HS-5 (cell line): ENCODE results near the gene CCDC87.
A peak's percentile ranks its signal among the peaks of the same experiment; 100 is the strongest.
"Not testable (repeated sequence)": the region's sequence is repeated elsewhere in the genome, so short reads cannot be mapped to it uniquely, and the experiment has no call there.

Source experiments
- DNase-seq: peaks from one replicate; pipeline ENCODE4 v3.0.0-alpha.2; 2012; ENCODE audit warnings: low read depth

Gene CCDC87, protein sequence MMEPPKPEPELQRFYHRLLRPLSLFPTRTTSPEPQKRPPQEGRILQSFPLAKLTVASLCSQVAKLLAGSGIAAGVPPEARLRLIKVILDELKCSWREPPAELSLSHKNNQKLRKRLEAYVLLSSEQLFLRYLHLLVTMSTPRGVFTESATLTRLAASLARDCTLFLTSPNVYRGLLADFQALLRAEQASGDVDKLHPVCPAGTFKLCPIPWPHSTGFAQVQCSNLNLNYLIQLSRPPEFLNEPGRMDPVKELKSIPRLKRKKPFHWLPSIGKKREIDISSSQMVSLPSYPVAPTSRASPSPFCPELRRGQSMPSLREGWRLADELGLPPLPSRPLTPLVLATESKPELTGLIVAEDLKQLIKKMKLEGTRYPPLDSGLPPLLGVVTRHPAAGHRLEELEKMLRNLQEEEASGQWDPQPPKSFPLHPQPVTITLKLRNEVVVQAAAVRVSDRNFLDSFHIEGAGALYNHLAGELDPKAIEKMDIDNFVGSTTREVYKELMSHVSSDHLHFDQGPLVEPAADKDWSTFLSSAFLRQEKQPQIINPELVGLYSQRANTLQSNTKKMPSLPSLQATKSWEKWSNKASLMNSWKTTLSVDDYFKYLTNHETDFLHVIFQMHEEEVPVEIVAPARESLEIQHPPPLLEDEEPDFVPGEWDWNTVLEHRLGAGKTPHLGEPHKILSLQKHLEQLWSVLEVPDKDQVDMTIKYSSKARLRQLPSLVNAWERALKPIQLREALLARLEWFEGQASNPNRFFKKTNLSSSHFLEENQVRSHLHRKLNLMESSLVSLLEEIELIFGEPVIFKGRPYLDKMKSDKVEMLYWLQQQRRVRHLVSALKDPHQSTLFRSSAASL

DNA sequence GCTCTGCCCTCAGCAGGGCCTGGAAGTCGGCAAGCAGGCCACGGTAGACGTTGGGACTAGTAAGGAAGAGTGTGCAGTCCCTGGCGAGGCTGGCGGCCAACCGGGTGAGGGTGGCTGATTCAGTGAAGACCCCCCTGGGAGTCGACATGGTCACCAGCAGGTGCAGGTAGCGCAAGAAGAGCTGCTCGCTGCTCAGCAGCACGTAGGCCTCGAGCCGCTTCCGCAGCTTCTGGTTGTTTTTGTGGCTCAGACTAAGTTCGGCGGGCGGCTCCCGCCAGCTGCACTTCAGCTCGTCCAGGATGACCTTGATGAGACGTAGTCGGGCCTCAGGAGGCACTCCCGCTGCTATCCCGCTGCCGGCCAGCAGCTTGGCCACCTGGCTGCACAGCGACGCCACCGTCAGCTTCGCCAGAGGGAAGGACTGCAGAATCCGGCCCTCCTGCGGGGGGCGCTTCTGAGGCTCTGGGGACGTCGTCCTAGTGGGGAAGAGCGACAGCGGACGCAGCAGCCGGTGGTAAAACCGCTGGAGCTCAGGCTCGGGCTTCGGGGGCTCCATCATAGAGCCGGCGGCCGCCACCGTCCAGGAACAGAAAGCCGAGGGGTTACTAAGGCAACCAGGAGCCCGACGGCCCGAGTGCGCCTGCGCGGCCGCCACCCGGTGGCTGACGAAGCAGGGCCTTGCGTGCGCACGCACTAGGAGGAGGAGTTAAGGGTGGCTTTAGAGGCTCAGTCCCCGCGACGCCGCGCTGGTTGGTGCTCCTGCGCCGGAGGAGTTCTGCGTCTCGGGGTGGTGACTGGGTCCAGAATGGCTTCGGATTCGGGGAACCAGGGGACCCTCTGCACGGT lies at the start of gene CCDC87, which contains the start of gene CCS:
Gene CCDC87, minus strand, starts transcription at position 607 of the 846 bp plus-strand sequence. Its CDS starts 48 bp downstream, at position 559.
Gene CCS, plus strand, starts transcription at position 729 of the 846 bp plus-strand sequence. Its CDS starts 77 bp downstream, at position 806.
- DNase-seq, result peak; percentile 67

DNA sequence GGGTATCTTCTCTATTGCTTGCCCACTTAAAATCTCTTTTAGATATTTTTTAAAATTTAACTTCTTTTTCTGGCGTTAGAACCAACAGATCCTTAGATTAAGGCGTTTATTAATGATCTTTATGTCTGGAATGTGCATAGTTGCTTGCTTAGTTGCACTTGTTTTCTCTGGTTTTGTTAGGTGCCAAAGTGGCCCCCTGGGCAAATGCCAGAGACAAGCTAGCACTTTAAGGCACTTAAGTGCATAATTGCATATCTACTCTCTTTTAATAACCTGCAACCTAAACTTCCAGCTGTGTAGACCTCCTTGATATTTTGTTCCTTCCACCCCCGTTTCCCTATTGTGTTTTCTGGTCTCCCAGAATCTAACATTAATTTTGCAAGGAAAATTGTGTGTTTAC lies 49.0 kb upstream of the CCDC87 start:
- DNase-seq, result no peak

DNA sequence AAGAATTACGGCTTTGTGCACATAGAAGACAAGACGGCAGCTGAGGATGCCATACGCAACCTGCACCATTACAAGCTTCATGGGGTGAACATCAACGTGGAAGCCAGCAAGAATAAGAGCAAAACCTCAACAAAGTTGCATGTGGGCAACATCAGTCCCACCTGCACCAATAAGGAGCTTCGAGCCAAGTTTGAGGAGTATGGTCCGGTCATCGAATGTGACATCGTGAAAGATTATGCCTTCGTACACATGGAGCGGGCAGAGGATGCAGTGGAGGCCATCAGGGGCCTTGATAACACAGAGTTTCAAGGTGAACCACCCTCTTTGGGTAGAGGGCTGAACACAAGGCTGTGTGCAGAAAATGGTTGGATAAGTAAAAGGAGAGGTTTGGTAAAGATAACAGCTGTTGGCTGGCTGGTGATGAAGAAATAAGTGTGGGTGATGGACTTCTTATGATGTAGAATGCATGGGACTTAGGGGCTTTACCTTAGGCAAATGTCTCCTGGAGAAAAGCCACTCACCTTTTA lies 47.0 kb upstream of the CCDC87 start:
- not testable (repeated sequence) for DNase-seq

DNA sequence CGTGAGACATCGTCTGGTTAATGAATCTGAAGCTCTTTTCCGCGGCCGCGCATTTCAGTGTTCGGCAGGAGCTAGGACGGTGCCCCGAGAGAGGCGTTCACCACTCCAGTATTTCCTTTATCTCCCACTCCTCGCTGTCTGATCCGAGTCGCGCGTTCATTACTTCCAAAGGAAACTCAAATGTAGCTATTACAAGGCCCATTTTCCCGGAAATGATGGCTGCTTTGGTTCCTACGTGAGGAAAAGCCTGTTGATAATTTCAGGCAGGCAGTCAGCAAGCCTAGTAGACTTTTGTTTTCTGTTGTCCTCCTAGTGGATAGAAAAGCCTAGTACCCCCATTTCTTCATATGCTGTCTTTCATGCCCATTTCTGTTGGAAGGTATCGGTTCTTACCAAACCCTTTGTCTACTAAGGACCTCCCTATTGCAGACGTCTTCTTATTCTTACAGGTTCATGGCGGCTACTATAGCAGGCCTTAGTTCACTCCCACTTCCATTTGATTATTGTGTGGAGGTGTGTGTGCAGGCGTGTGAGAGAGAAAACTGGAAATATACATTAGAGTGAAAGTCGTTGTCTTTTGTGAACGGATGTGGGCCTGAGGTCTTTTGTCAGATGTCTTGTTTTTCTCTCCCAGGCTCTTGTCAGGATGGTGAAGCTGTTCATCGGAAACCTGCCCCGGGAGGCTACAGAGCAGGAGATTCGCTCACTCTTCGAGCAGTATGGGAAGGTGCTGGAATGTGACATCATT lies 46.4 kb upstream of the CCDC87 start:
- DNase-seq, result no peak

DNA sequence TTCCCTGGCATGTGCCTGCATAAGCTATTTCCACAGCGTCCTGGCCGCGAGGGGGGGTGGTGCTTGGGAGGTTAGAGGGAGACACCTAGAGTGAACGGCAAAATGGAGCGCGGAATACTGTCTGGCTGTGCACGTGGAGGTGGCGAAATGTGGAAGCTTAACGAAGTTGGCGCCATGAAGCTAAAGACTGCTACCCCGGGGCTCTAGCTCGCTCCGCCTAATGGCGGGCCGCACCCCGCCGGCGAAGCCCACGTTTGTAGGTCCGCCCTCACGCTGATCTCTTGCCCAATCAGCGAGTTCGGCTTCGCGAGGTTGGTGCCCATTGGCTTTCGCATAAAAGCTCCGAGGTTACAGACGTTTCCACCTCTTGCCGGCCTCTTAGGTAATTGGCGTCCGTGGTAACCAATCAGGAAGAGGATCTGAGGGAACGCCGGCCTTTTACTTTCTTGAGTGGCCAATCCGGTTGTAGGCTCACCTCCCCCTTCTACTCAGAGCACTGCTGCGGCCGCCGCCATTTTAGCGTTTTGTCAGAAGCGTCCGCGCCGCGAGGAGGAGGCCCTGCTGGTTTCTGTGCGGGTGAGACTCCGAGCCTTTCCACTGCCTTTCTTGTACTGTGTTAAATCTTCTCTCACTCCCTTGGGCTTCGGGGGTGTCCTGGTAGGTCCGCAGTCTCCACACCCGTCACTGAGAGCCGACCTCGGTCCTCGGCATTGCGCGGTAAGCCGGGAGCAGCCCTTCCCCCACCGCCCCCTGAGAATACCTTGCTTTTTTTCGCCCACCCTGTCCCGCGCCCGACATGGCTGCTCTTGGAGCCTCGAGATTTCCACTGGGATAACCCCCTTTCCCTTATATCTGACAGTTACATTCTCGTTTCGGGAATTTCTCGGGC lies 45.6 kb upstream of the CCDC87 start, which contains the start of gene RBM4:
Gene RBM4, plus strand, starts transcription at position 527 of the 889 bp plus-strand sequence. CDS start 1,009 bp downstream, outside the sequence.
- peak; percentile 99 for DNase-seq

DNA sequence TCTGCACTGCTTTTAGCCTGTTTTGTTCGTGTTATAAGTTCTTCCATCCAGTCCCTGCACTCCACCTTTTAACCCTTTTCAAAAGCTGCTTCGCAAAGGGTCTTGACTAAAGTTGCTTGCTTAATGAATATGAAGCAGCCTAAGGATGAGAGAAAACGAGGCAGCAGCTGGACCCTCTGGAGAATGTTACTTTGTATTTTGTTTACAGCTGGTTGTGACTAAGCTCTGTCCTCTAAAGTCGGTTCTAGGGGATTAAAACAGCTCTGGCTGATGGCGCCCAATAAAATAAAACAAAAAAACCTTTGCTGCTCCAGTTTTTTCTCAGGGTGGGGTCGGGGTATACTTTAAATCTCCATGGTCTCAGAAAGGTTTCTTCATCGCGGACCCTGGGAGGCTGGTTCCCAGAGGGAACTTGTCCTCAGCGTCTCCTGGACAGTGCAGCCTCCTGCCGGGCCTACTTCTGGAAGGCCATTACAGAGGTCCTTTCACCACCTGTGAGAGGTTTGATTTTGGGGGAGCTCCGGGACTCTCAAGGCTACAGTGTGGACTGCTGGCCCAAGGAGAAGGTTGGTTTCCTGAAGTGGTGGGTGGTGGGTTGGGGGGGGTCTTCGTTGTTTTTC lies 44.8 kb upstream of the CCDC87 start:
- no peak for DNase-seq

DNA sequence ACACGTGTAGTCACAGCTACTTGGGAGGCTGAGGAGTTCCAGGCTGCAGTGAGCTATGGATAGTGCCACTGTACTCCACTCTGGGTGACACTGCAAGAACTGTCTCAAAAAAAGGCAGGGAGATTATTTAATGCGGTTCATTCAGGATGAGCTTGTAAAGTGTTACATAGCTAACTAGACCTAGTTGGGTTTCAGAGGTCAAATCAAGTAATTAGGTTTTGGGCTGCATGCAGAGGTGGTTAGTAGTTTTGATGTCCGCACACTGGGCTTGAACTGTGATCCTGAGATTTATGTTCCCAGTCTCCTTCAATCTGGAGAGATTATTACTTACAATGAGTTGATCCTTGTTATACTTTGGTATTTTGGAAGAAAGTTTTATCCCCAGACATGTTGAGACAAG lies 43.5 kb upstream of the CCDC87 start:
- DNase-seq, result no peak

DNA sequence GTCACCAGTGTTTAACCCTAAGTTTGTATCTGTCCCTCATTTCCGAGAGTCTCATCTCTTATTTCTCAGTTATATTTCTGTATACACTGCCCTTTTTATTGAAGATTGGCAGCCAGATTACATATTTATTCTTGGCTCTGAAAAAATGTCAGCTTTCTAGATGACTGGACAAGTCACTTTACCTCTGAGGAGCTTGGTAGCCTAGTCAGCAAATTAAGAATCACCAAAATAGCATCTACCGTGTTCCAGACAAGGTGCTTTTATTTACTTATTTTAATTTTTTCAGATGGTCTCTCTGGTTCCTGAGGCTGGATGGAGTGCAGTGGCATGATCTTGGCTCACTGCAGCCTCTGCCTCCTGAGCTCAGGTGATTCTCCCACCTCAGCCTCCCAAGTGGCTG lies 40.1 kb upstream of the CCDC87 start:
- no peak for DNase-seq

DNA sequence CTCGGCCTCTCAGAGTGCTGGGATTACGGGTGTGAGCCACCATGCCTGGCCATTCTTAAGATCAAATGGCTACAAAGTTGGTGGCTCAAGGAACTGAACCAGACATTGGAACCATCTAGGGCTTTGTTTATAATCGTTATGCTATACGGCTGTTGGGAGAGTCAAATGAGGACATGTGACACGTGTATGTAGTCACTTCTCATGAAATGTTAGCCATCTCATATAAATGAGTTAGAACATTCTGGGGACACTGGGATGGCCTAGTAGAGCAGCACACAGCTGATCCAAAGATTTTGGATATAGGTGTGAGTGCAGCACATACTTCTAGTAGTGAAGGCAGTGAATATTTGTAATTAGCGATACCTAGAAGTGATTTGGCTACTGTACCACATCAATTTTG lies 39.0 kb upstream of the CCDC87 start:
- DNase-seq, result no peak

DNA sequence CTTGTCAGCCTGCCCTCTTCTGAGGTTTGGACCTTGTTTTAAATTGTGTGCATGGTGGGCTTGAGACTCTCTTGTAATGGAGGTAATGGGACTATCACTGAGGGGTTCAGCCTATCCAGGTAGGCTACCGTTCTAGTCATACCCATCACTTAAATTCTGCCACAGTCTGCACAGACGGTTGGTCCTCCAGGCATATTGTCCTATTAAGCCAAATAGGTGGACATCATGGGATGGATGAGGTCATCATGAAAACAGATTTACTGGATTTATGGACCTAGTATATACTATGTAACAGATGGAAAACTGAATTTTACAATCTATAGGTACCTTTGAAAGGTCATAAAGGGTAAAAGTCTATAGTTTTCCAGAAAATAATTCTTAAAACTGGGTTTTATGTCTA lies 36.5 kb upstream of the CCDC87 start:
- no peak for DNase-seq

DNA sequence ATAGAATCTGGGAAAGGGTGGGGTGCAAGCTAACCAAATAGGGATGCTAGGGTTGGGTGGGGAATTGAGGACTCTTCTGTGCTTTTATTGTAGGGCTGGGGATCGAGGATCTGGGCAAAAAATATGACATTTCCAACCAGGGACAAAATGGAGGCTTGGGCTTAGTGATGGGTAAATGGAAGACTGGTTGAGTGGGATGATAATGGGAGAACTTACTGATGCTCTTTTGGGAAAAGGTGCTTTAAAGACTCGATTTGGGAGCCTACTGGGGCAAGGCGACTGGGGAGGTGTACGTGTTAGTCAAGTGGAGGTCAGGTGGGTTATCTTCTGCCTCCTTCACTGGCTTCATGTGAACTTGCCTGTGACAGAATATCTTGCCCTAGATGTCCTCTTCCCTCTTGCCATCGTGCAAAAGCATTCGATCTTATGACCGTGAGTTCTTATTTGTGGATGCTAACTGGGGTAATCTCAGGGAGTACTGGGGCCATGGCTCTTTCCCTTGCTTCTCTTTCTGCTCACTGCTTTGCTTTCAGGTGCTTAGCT lies 35.3 kb upstream of the CCDC87 start:
- DNase-seq, result no peak

DNA sequence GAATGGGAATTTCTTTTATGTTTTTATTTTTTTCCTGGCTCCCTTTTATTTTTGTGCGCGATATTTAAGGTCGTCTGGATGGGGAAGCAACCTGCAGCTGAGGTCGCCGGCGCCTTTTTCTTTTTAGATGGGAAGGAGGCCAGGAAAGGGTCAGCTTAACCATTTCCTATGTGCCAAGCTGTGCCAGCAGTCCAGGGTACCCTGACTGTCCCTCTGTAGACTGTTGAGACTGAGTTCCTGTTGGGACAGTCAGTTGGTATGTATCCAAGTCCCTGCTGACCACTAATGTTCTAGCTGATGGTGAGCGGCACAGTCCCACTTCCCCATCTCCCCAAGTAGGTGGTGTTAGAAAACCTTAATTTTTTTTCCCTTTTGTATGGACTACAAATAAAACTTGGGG lies 34.1 kb upstream of the CCDC87 start:
- no peak for DNase-seq

DNA sequence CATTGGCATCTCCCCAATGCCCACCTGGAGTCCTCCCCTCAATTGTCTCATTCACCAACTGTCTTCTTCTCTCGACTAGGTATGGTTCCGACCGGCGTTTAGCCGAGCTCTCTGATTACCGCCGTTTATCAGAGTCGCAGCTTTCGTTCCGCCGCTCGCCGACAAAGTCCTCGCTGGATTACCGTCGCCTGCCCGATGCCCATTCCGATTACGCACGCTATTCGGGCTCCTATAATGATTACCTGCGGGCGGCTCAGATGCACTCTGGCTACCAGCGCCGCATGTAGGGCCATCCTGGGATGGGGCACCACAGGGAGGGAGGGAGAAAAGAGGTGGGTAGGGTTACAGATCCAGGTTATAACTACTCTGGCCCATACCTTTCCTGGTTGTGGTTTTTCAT lies 33.5 kb upstream of the CCDC87 start:
- DNase-seq, result no peak

DNA sequence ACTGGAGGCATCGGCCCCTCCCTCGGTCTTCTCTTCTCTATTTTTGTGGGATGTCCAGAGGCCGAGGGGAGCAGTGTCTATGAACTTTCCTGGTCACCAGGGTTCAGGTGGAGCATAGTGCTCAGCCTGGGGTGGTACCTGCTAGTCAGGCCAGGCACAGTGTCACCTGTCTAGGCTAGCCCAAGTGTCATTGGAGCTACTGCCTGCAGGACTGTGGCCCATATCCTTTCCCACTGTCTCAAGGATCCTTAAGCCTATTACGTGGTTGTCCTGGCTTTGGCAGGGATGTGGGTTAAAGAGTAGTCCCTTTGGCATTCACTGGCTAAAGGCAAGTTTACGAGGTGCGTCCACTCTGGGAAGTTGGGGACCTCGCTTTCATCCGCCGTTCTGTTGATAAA lies 32.9 kb upstream of the CCDC87 start:
- no peak for DNase-seq

DNA sequence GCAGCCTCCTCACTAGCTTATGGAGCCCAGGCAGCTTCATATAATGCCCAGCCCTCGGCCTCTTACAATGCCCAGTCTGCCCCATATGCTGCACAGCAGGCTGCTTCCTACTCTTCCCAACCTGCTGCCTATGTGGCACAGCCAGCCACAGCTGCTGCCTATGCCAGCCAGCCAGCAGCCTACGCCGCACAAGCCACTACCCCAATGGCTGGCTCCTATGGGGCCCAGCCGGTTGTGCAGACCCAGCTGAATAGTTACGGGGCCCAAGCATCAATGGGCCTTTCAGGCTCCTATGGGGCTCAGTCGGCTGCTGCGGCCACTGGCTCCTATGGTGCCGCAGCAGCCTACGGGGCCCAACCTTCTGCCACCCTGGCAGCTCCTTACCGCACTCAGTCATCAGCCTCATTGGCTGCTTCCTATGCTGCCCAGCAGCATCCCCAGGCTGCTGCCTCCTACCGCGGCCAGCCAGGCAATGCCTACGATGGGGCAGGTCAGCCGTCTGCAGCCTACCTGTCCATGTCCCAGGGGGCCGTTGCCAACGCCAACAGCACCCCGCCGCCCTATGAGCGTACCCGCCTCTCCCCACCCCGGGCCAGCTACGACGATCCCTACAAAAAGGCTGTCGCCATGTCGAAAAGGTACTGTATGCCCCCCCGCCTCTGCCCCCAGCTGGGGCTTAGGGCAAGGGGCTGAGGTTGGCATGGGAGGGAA lies 32.3 kb upstream of the CCDC87 start:
- no peak for DNase-seq

DNA sequence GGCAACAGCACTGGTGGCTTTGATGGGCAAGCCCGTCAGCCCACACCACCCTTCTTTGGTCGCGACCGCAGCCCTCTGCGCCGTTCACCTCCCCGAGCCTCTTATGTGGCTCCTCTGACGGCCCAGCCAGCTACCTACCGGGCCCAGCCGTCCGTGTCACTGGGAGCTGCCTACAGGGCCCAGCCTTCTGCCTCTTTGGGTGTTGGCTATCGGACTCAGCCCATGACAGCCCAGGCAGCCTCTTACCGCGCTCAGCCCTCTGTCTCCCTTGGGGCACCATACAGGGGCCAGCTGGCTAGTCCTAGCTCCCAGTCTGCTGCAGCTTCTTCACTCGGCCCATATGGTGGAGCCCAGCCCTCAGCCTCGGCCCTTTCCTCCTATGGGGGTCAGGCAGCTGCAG lies 31.6 kb upstream of the CCDC87 start:
- DNase-seq, result no peak

DNA sequence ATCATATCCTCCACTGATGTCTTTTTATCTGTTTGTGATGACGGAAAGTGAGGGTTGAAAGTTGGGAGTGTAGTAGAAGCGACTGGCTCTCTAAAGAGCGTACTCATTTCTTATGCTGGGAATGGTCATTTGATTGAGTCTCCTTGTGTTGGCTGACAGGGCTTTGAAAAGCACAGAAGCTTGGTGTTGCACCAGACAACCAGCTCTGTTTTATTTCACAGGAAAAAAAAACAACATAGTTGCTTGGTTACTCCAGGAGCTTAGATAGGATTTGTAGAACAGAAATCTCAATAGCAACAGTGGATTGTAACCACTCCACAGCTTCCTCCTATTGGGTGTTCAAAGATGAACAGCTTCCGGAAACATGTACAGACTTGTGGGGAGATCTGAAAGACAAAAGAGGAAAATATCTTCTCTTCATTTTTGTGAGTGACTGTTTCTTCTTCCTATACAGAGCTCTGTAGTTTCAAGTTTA lies 26.3 kb upstream of the CCDC87 start:
- no peak for DNase-seq

DNA sequence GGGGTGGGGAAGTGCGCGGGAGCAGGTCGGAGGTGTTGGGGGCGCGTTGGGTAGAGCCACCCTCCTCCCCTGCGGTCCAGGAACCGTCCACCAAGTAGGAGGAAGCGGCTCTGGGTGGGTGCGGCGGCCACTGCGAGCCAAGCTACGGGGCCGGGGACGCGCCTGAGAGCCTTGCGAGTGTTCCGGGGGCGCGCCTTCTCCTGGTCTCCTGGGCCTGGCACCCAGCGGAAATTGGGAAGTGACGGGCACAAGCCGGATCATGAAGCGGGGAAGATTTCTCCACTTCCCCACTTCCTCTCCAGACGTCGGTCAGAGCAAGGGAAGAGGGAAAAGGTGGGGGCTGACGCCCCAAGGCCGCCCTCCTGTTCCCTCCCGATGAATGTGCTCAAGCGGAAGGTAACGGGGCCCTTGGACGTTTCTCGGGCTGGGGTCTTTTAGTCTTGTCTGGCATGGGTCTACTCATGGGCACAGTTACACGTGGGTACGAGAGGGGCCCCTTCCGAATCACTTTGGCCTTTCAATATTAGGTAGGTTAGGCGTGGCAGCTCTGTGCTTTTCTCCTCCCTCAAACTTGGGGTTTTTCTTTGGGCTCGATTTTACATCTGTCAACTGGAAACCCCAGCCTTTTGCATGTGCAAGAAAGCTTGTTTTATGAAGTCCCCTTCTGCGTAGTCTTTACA lies 24.4 kb upstream of the CCDC87 start:
- peak; percentile 24 for DNase-seq
